MM.1S (cell line): ENCODE results near the gene GLI1.

Source experiments
- DNase-seq: peaks from one replicate; pipeline ENCODE4 v3.0.0-alpha.2; 2015
- H2AFZ ChIP-seq: fragments of 300-600 bp; sonication (generic); 2 replicates; pipeline ENCODE4 v1.6.0; 2016; ENCODE audit warnings: antibody characterized with exemption, low read length
- H3F3A ChIP-seq: fragments of 300-600 bp; sonication (generic); 2 replicates; pipeline ENCODE4 v1.6.1; 2016; ENCODE audit warnings: mild to moderate bottlenecking, antibody characterized with exemption, low read length, moderate library complexity, mixed read lengths; ENCODE audit not compliant: insufficient read depth
- H3K27ac ChIP-seq: fragments of 300-600 bp; sonication (generic); 2 replicates; pipeline ENCODE4 v1.5.1; 2016; ENCODE audit warnings: mild to moderate bottlenecking, low read length
- H3K27me3 ChIP-seq: fragments of 300-600 bp; sonication (generic); replicated peaks from 2 replicates; pipeline ENCODE4 v1.6.0; 2016; ENCODE audit warnings: low read length; ENCODE audit not compliant: insufficient read depth
- H3K36me3 ChIP-seq: fragments of 300-600 bp; sonication (generic); replicated peaks from 2 replicates; pipeline ENCODE4 v1.6.1; 2016; ENCODE audit warnings: mild to moderate bottlenecking, low read length, mixed read lengths; ENCODE audit not compliant: insufficient read depth
- H3K4me1 ChIP-seq: fragments of 300-600 bp; sonication (generic); 2 replicates; pipeline ENCODE4 v1.6.1; 2016; ENCODE audit warnings: low read length, mixed read lengths
- H3K4me2 ChIP-seq: fragments of 300-600 bp; sonication (generic); 2 replicates; pipeline ENCODE4 v1.6.0; 2016; ENCODE audit warnings: low read depth, low read length
- H3K4me3 ChIP-seq: fragments of 300-600 bp; sonication (generic); 2 replicates; pipeline ENCODE4 v1.5.1; 2016; ENCODE audit warnings: low read length, mixed read lengths
- H3K79me2 ChIP-seq: fragments of 300-600 bp; sonication (generic); 2 replicates; pipeline ENCODE4 v1.6.1; 2016; ENCODE audit warnings: mixed run types, low read length, mixed read lengths
- H3K9ac ChIP-seq: fragments of 300-600 bp; sonication (generic); 2 replicates; pipeline ENCODE4 v1.6.1; 2016; ENCODE audit warnings: low read length, mixed read lengths
- H3K9me2 ChIP-seq: fragments of 300-600 bp; sonication (generic); replicated peaks from 2 replicates; pipeline ENCODE4 v1.6.1; 2016; ENCODE audit warnings: mild to moderate bottlenecking, low read length, mixed read lengths; ENCODE audit not compliant: insufficient read depth
- H3K9me3 ChIP-seq: fragments of 300-600 bp; sonication (generic); replicated peaks from 2 replicates; pipeline ENCODE4 v1.6.1; 2016; ENCODE audit warnings: mild to moderate bottlenecking, low read length, mixed read lengths; ENCODE audit not compliant: insufficient read depth
- H4K20me1 ChIP-seq: fragments of 300-600 bp; sonication (generic); 2 replicates; pipeline ENCODE4 v1.6.1; 2016; ENCODE audit warnings: mild to moderate bottlenecking, low read length, moderate library complexity, mixed read lengths; ENCODE audit not compliant: insufficient read depth
- EZH2 ChIP-seq: fragments of 300-600 bp; sonication (generic); optimal IDR thresholded peaks from 2 replicates; pipeline ENCODE3; 2017; ENCODE audit warnings: low read depth, mild to moderate bottlenecking, antibody characterized with exemption, low read length, mixed read lengths
- EZH2phosphoT487 ChIP-seq: fragments of 300-600 bp; sonication (generic); IDR thresholded peaks from 2 replicates; pipeline ENCODE4 v1.6.1; 2018; ENCODE audit warnings: antibody characterized with exemption, low read length
- TF ChIP-seq, protein P1 (sequence below): fragments of 300-600 bp; sonication (generic); IDR thresholded peaks from 2 replicates; pipeline ENCODE4 v1.5.1; 2016; ENCODE audit warnings: antibody characterized with exemption, low read length, mixed read lengths

GLI1 gene

DNA sequence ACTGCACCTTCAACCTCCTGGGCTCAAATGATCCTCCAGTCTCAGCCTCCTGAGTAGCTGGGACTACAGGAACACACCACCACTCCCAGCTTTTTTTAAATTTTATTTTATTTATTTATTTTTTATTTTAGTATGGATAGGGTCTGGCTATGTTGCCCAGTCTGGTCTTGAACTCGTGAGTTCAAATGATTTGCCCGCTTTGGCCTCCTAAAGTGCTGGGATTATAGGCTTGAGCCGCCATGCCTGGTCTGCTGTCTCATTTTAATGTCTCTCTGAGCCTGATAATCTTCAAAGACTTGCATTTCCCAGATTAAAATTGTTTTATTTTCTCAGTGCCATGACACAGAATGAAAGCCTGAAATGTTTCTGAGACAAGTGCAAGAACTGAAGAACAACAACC is 26.2 kb upstream of the GLI1 start:
- H3K79me2 ChIP-seq = peaks cover 15% of the 10 kb centered on the region
- H3K4me2 ChIP-seq = no peak overlapping the region
- H3F3A ChIP-seq = 0 out of 2 replicates have a peak, but pooled peaks cover 2% of the 10 kb centered on the region
- H3K9me2 ChIP-seq = no peaks in the 10 kb centered on the region
- H3K4me1 ChIP-seq = peaks cover 8% of the 10 kb centered on the region
- H3K4me3 ChIP-seq = no peak overlapping the region
- no peaks in the 10 kb centered on the region for H3K36me3 ChIP-seq
- H3K27me3 ChIP-seq = no peaks in the 10 kb centered on the region
- no peak overlapping the region for H3K9ac ChIP-seq
- no peak for TF ChIP-seq EZH2phosphoT487
- TF ChIP-seq, protein P1, sequence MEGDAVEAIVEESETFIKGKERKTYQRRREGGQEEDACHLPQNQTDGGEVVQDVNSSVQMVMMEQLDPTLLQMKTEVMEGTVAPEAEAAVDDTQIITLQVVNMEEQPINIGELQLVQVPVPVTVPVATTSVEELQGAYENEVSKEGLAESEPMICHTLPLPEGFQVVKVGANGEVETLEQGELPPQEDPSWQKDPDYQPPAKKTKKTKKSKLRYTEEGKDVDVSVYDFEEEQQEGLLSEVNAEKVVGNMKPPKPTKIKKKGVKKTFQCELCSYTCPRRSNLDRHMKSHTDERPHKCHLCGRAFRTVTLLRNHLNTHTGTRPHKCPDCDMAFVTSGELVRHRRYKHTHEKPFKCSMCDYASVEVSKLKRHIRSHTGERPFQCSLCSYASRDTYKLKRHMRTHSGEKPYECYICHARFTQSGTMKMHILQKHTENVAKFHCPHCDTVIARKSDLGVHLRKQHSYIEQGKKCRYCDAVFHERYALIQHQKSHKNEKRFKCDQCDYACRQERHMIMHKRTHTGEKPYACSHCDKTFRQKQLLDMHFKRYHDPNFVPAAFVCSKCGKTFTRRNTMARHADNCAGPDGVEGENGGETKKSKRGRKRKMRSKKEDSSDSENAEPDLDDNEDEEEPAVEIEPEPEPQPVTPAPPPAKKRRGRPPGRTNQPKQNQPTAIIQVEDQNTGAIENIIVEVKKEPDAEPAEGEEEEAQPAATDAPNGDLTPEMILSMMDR = no peak
- no peak for TF ChIP-seq EZH2
- H4K20me1 ChIP-seq = no peaks in the 10 kb centered on the region
- H3K27ac ChIP-seq = no peak overlapping the region
- no peak for DNase-seq
- H2AFZ ChIP-seq = no peak overlapping the region
- no peaks in the 10 kb centered on the region for H3K9me3 ChIP-seq

DNA sequence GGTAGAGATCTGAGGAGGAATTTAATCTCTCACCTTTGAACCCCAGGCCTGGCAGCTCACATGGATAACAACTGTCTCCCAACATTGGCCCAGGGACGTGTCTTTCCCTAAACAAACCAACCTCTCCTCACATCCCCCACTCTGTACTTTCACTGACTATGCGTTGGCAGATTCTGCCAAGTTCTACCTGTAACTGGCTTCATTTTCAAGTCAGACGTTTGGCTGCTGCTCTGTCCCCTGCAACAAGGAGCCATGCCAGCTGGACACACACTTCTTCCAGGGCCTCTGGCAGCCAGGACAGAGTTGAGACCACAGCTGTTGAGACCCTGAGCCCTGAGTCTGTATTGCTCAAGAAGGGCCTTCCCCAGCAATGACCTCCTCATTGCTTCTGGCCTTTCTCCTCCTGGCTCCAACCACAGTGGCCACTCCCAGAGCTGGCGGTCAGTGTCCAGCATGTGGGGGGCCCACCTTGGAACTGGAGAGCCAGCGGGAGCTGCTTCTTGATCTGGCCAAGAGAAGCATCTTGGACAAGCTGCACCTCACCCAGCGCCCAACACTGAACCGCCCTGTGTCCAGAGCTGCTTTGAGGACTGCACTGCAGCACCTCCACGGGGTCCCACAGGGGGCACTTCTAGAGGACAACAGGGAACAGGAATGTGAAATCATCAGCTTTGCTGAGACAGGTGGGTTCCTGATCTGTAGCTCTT is 24.9 kb upstream of the GLI1 start, which contains the start of gene INHBC:
Gene INHBC, plus strand, starts transcription at position 268 of the 707 bp plus-strand sequence. Its CDS starts 103 bp downstream, at position 371.
- no peak within 1 kb of the TSS for H3K4me2 ChIP-seq
- no peak within 1 kb of the TSS for H3K4me3 ChIP-seq
- H3K9me2 ChIP-seq = no peaks in the 10 kb centered on the region
- H3K27me3 ChIP-seq = no peaks in the 10 kb centered on the region
- no peak for DNase-seq
- H4K20me1 ChIP-seq = no peaks in the 10 kb centered on the region
- no peak within 1 kb of the TSS for H3K9ac ChIP-seq
- no peak within 1 kb of the TSS for H3K27ac ChIP-seq
- TF ChIP-seq EZH2phosphoT487 (no peak), EZH2 (no peak)
- TF ChIP-seq, protein P1 = no peak
- peaks cover 8% of the 10 kb centered on the region for H3K4me1 ChIP-seq
- no peaks in the 10 kb centered on the region for H3K9me3 ChIP-seq
- no peaks in the 10 kb centered on the region for H3K36me3 ChIP-seq
- no peak within 1 kb of the TSS for H2AFZ ChIP-seq
- H3F3A ChIP-seq = 0 out of 2 replicates have a peak, but pooled peaks cover 2% of the 10 kb centered on the region
- peaks cover 6% of the 10 kb centered on the region for H3K79me2 ChIP-seq

DNA sequence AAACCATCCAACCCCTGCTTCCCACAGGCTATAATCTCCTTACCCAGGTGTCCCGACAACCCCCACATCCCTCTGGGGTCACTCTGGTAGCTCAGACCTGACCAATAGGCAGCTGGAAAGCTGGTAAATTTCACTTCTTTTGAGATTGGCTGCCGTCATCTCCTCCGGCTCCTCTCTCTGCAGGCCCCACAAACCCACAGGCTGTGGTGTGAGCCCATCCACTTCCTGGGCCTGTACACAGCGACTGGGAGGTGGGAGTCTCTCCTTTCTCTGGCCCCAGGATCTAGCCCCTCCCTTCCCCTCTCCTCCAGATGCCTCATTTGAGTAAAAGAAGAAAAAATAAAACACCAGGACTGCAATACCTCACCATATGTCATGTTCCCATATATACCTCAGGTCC is 24.3 kb upstream of the GLI1 start:
- Histone ChIP-seq H3F3A (0 out of 2 replicates have a peak, but pooled peaks cover 2% of the 10 kb centered on the region), H3K27ac (no peak overlapping the region), H4K20me1 (no peaks in the 10 kb centered on the region), H3K4me2 (no peak overlapping the region), H3K4me1 (peaks cover 5% of the 10 kb centered on the region), H3K27me3 (no peaks in the 10 kb centered on the region), H3K9me2 (no peaks in the 10 kb centered on the region), H3K9me3 (no peaks in the 10 kb centered on the region), H3K79me2 (peaks cover under 1% of the 10 kb centered on the region; the same call in 1 of the 2 replicates), H3K36me3 (no peaks in the 10 kb centered on the region), H2AFZ (no peak overlapping the region), H3K4me3 (no peak overlapping the region), H3K9ac (no peak overlapping the region)
- no peak for DNase-seq
- TF ChIP-seq EZH2phosphoT487 (no peak), EZH2 (no peak)
- TF ChIP-seq, protein P1 = no peak
